ENCODE measurements around the gene MRPL23. TPM values are rescaled to one million over a fixed set of nuclear protein-coding genes. Genes with fewer than 3 reads are reported as not detected.

MRPL23 gene
- total and polyA plus RNA-seq, 2 of the 8 experiments (the other 6 are each of a cell fraction or from before 2014, with no cell fraction given) = 86.4 to 244 TPM

- TF ChIP-seq USF2 (IDR thresholded peaks at IDR 0.05; ENCODE audit: low read length) (no peak), CHD7 (IDR thresholded peaks at IDR 0.05; ENCODE audit: insufficient replicate concordance, low read length) (no peak), SAP30 (IDR thresholded peaks at IDR 0.05; ENCODE audit: insufficient read depth, insufficient replicate concordance, low read length) (no peak), GTF2F1 (IDR thresholded peaks at IDR 0.05; ENCODE audit: borderline replicate concordance, low read depth, low read length) (no peak), HDAC2 (IDR thresholded peaks at IDR 0.05; ENCODE audit: borderline replicate concordance in 1 of 2, low read depth in 2 of 2, low read length in 2 of 2) (no peak), CREB1 (IDR thresholded peaks at IDR 0.05) (no peak)
Observed at GRCh38 chr11:1912289-1912878, 34.7 kb upstream of the MRPL23 start (continued).

Data from H1 (cell line).